ENCODE results near the gene TOMM22. TPM values are rescaled to one million over a fixed set of nuclear protein-coding genes. Genes with fewer than 3 reads are reported as not detected.

TOMM22 gene
- polyA plus RNA-seq, 4 donors = 42.5 to 82.5 (median 52.0) TPM

GRCh38 chr22:38698407-38699094 lies 16.8 kb downstream of the TOMM22 start:
- Histone ChIP-seq H3K27ac (ENCODE audit: low read depth in 1 of 3, low read length in 2 of 3) (peak overlapping the region; percentile 88 to 99 (median 91)), H3K9me3 (ENCODE audit: control insufficient read depth in 2 of 2, insufficient read depth in 1 of 2, low read depth in 1 of 2, low read length in 1 of 2) (no peaks in the 10 kb centered on the region), H3K4me1 (ENCODE audit: control insufficient read depth in 3 of 3, insufficient read depth in 2 of 3, low read depth in 1 of 3, low read length in 2 of 3) (peaks cover 8 to 53% (median 14%) of the 10 kb centered on the region in 3 donors), H3K36me3 (ENCODE audit: control insufficient read depth in 3 of 3, insufficient read depth in 2 of 3, low read depth in 1 of 3, low read length in 3 of 3) (peaks cover 0 to 14% (median 0%) of the 10 kb centered on the region in 3 donors), H3K4me3 (ENCODE audit: low read depth in 1 of 3, low read length in 3 of 3) (peak overlapping the region in 2 of 3 donors; percentile 55 to 79), H3K27me3 (ENCODE audit: control insufficient read depth in 3 of 3, insufficient read depth in 3 of 3, low read length in 3 of 3) (no peaks in the 10 kb centered on the region)
- FAIRE-seq = no peak
- 87 to 91% (median 88%) methylated on average over 13 of the region's 13 CpGs for WGBS, 3 donors
- peak in 1 of 2 donors; percentile 39 for DNase-seq

GRCh38 chr22:38699143-38699542 lies 17.4 kb downstream of the TOMM22 start:
- Histone ChIP-seq H3K9me3 (ENCODE audit: control insufficient read depth in 2 of 2, insufficient read depth in 1 of 2, low read depth in 1 of 2, low read length in 1 of 2) (no peaks in the 10 kb centered on the region), H3K27me3 (ENCODE audit: control insufficient read depth in 3 of 3, insufficient read depth in 3 of 3, low read length in 3 of 3) (no peaks in the 10 kb centered on the region), H3K4me1 (ENCODE audit: control insufficient read depth in 3 of 3, insufficient read depth in 2 of 3, low read depth in 1 of 3, low read length in 2 of 3) (peaks cover 8 to 47% (median 13%) of the 10 kb centered on the region in 3 donors), H3K4me3 (ENCODE audit: low read depth in 1 of 3, low read length in 3 of 3) (peak overlapping the region; percentile 26 to 79 (median 55)), H3K36me3 (ENCODE audit: control insufficient read depth in 3 of 3, insufficient read depth in 2 of 3, low read depth in 1 of 3, low read length in 3 of 3) (peaks cover 0 to 14% (median 0%) of the 10 kb centered on the region in 3 donors), H3K27ac (ENCODE audit: low read depth in 1 of 3, low read length in 2 of 3) (peak overlapping the region; percentile 72 to 99 (median 91))
- WGBS, 3 donors = 18 to 38% (median 33%) methylated on average over 5 of the region's 5 CpGs
- DNase-seq (peak; percentile 20 to 49), FAIRE-seq (no peak)

GRCh38 chr22:38699784-38700183 lies 18.0 kb downstream of the TOMM22 start:
- H3K4me1 ChIP-seq (ENCODE audit: control insufficient read depth in 3 of 3, insufficient read depth in 2 of 3, low read depth in 1 of 3, low read length in 2 of 3) = peaks cover 10 to 48% (median 13%) of the 10 kb centered on the region in 3 donors
- FAIRE-seq (no peak), DNase-seq (peak; percentile 44 to 69)
- 8 to 32% (median 30%) methylated on average over 6 of the region's 6 CpGs for WGBS, 3 donors
- peak overlapping the region; percentile 24 to 79 (median 55) for H3K4me3 ChIP-seq (ENCODE audit: low read depth in 1 of 3, low read length in 3 of 3)
- H3K36me3 ChIP-seq (ENCODE audit: control insufficient read depth in 3 of 3, insufficient read depth in 2 of 3, low read depth in 1 of 3, low read length in 3 of 3) = peaks cover 0 to 14% (median 0%) of the 10 kb centered on the region in 3 donors
- H3K27me3 ChIP-seq (ENCODE audit: control insufficient read depth in 3 of 3, insufficient read depth in 3 of 3, low read length in 3 of 3) = no peaks in the 10 kb centered on the region
- no peaks in the 10 kb centered on the region for H3K9me3 ChIP-seq (ENCODE audit: control insufficient read depth in 2 of 2, insufficient read depth in 1 of 2, low read depth in 1 of 2, low read length in 1 of 2)
- peak overlapping the region; percentile 72 to 99 (median 91) for H3K27ac ChIP-seq (ENCODE audit: low read depth in 1 of 3, low read length in 2 of 3)

DNA sequence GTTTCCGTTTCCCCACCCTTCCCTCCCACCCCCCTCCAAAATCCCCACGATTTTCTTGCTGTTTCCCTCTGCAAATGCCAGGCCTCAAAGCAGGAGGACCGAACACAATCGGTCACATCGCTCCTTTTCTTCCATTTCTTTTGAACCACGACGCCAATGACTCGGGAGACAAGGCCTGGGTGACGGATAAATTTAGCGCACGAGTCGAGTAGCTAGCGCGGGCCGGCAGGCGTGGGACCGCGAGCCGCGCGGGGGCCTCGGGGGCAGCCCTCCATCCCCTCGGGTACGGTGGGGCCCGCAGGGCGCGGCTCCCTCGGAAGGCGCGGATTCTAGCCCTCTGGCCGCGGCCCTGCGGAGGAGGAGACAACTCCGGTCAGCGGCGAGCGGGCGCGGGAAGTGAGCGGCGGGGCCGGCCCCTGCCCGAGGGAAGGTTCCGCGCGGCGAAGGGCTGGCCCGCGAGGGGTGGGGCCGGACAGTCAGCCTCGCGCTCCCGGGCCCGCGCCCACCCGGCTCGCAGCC lies 18.6 kb downstream of the TOMM22 start:
- Histone ChIP-seq H3K27me3 (ENCODE audit: control insufficient read depth in 3 of 3, insufficient read depth in 3 of 3, low read length in 3 of 3) (no peaks in the 10 kb centered on the region), H3K9me3 (ENCODE audit: control insufficient read depth in 2 of 2, insufficient read depth in 1 of 2, low read depth in 1 of 2, low read length in 1 of 2) (no peaks in the 10 kb centered on the region), H3K36me3 (ENCODE audit: control insufficient read depth in 3 of 3, insufficient read depth in 2 of 3, low read depth in 1 of 3, low read length in 3 of 3) (peaks cover 0 to 14% (median 0%) of the 10 kb centered on the region in 3 donors), H3K4me1 (ENCODE audit: control insufficient read depth in 3 of 3, insufficient read depth in 2 of 3, low read depth in 1 of 3, low read length in 2 of 3) (peaks cover 11 to 48% (median 13%) of the 10 kb centered on the region in 3 donors), H3K27ac (ENCODE audit: low read depth in 1 of 3, low read length in 2 of 3) (peak overlapping the region; percentile 91 to 99 (median 97)), H3K4me3 (ENCODE audit: low read depth in 1 of 3, low read length in 3 of 3) (peak overlapping the region; percentile 55 to 79 (median 77))
- FAIRE-seq (no peak), DNase-seq (peak in 1 of 2 donors; percentile 71)
- 0 to 1% (median 1%) methylated on average over 34 to 57 of the region's 57 CpGs for WGBS, 3 donors

DNA sequence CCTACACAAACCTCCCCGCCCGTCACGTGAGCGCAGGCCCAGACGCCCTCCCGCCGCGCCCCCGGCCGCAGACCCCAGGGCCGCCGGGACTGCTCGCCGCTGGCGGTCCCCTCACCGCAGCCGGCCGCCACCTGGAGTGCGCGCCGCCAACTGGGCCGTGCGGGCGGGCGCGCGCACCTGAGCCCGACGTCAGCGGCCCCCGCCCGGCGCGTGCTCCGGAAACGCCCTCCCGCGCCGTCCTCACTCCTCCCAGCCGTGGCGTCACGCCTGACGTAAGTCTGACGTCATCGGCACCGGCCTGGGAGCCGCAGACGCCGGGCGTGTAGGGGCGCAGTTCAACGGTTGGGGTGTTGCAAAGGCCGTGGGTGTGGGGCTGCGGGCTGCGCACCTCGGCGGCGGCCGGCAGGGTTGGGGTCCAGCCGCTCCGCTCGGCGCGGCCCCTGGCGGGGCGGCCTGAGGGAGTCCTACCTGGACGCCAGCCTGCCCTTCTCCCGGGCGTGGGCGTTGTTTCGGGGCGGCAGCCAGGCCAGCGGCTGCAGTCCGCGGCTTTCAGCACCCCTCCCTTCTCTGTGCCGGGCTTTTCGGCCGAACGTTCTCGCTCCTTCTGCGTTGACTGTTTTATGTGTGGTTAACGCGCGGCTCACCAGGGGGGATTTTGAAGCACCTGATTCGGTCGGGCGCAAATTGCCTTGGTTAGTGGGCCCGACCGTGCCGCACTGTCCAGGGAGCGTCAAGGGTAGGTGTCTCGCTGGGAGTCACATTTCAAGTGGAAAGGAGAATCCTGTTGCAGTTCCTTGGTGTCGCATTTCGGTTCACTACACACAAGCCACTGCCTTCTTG lies 19.3 kb downstream of the TOMM22 start, which contains the start of gene JOSD1:
JOSD1 (minus strand) TSS at position 155 of the 840 bp plus-strand sequence. CDS start 956 bp downstream, outside the sequence.
- Histone ChIP-seq H3K27ac (ENCODE audit: low read depth in 1 of 3, low read length in 2 of 3) (peak within 1 kb of the TSS; percentile 93 to 99 (median 97)), H3K9me3 (ENCODE audit: control insufficient read depth in 2 of 2, insufficient read depth in 1 of 2, low read depth in 1 of 2, low read length in 1 of 2) (no peaks in the 10 kb centered on the region), H3K27me3 (ENCODE audit: control insufficient read depth in 3 of 3, insufficient read depth in 3 of 3, low read length in 3 of 3) (no peaks in the 10 kb centered on the region), H3K4me1 (ENCODE audit: control insufficient read depth in 3 of 3, insufficient read depth in 2 of 3, low read depth in 1 of 3, low read length in 2 of 3) (peaks cover 11 to 41% (median 13%) of the 10 kb centered on the region in 3 donors), H3K36me3 (ENCODE audit: control insufficient read depth in 3 of 3, insufficient read depth in 2 of 3, low read depth in 1 of 3, low read length in 3 of 3) (peaks cover 0 to 8% (median 0%) of the 10 kb centered on the region in 3 donors), H3K4me3 (ENCODE audit: low read depth in 1 of 3, low read length in 3 of 3) (peak within 1 kb of the TSS; percentile 74 to 79 (median 77))
- DNase-seq (peak; percentile 95 to 99), FAIRE-seq (no peak)
- 0 to 1% (median 1%) methylated on average over 65 to 94 of the region's 94 CpGs for WGBS, 3 donors

- 5 to 11% (median 11%) methylated on average over 10 of the region's 10 CpGs for WGBS, 3 donors
- H3K27ac ChIP-seq (ENCODE audit: low read depth in 1 of 3, low read length in 2 of 3) = peak overlapping the region; percentile 34 to 92 (median 90)
- DNase-seq (peak in 1 of 2 donors; percentile 21), FAIRE-seq (no peak)
- H3K27me3 ChIP-seq (ENCODE audit: control insufficient read depth in 3 of 3, insufficient read depth in 3 of 3, low read length in 3 of 3) = no peaks in the 10 kb centered on the region
- H3K36me3 ChIP-seq (ENCODE audit: control insufficient read depth in 3 of 3, insufficient read depth in 2 of 3, low read depth in 1 of 3, low read length in 3 of 3) = peaks cover 0 to 11% (median 4%) of the 10 kb centered on the region in 3 donors
- H3K4me3 ChIP-seq (ENCODE audit: low read depth in 1 of 3, low read length in 3 of 3) = peak overlapping the region in 2 of 3 donors; percentile 16 to 27
- H3K4me1 ChIP-seq (ENCODE audit: control insufficient read depth in 3 of 3, insufficient read depth in 2 of 3, low read depth in 1 of 3, low read length in 2 of 3) = peaks cover 5 to 38% (median 12%) of the 10 kb centered on the region in 3 donors
- no peaks in the 10 kb centered on the region for H3K9me3 ChIP-seq (ENCODE audit: control insufficient read depth in 2 of 2, insufficient read depth in 1 of 2, low read depth in 1 of 2, low read length in 1 of 2)
These were observed 23.0 kb downstream of the TOMM22 start for GRCh38 chr22:38704654-38705234.

- DNase-seq (peak; percentile 100), FAIRE-seq (peak; percentile 94)
- Histone ChIP-seq H3K36me3 (ENCODE audit: control insufficient read depth in 3 of 3, insufficient read depth in 2 of 3, low read depth in 1 of 3, low read length in 3 of 3) (peaks cover 0 to 11% (median 5%) of the 10 kb centered on the region in 3 donors), H3K4me3 (ENCODE audit: low read depth in 1 of 3, low read length in 3 of 3) (peak within 1 kb of the TSS; percentile 92 to 96 (median 92)), H3K4me1 (ENCODE audit: control insufficient read depth in 3 of 3, insufficient read depth in 2 of 3, low read depth in 1 of 3, low read length in 2 of 3) (peaks cover 5 to 38% (median 12%) of the 10 kb centered on the region in 3 donors), H3K9me3 (ENCODE audit: control insufficient read depth in 2 of 2, insufficient read depth in 1 of 2, low read depth in 1 of 2, low read length in 1 of 2) (no peaks in the 10 kb centered on the region), H3K27ac (ENCODE audit: low read depth in 1 of 3, low read length in 2 of 3) (peak within 1 kb of the TSS; percentile 90 to 95 (median 95)), H3K27me3 (ENCODE audit: control insufficient read depth in 3 of 3, insufficient read depth in 3 of 3, low read length in 3 of 3) (no peaks in the 10 kb centered on the region)
- WGBS, 3 donors = 0 to 1% (median 0%) methylated on average over 42 to 55 of the region's 55 CpGs
These were observed 23.7 kb downstream of the TOMM22 start, which contains the start of gene GTPBP1 for GRCh38 chr22:38705235-38706100. Gene GTPBP1 (plus strand): TSS chr22:38705944. CDS start chr22:38705956, 12 bp downstream.

Data from small intestine (tissue), 7 donors.